Measurements from ENCODE around the gene CCDC178.
A peak's percentile ranks its signal among the peaks of the same experiment; 100 is the strongest.
"Not testable (repeated sequence)": the region's sequence is repeated elsewhere in the genome, so short reads cannot be mapped to it uniquely, and the experiment has no call there.

CCDC178 gene

GRCh38 chr18:33355756-33356155, 84.8 kb downstream of the CCDC178 start:
- no peak for DNase-seq

GRCh38 chr18:33355263-33355662, 85.3 kb downstream of the CCDC178 start:
- no peak for DNase-seq

GRCh38 chr18:33350256-33350655, 90.3 kb downstream of the CCDC178 start:
- no peak for DNase-seq

GRCh38 chr18:33339733-33340132, 100.8 kb downstream of the CCDC178 start:
- not testable (repeated sequence) for DNase-seq

- no peak for DNase-seq
These were observed 105.7 kb downstream of the CCDC178 start for GRCh38 chr18:33334781-33335180.

- no peak for DNase-seq
These were observed 109.8 kb downstream of the CCDC178 start for GRCh38 chr18:33330711-33331110.

- DNase-seq = no peak
These were observed 113.5 kb downstream of the CCDC178 start for GRCh38 chr18:33326975-33327374.

GRCh38 chr18:33317640-33318039, 122.9 kb downstream of the CCDC178 start:
- DNase-seq = no peak

GRCh38 chr18:33316146-33316587, 124.4 kb downstream of the CCDC178 start:
- no peak for DNase-seq

- no peak for DNase-seq
These were observed 133.0 kb downstream of the CCDC178 start for GRCh38 chr18:33307520-33307919.

GRCh38 chr18:33304277-33304676, 136.2 kb downstream of the CCDC178 start:
- no peak for DNase-seq

GRCh38 chr18:33291539-33291938, 149.0 kb downstream of the CCDC178 start:
- DNase-seq = no peak

GRCh38 chr18:33288082-33288716, 152.3 kb downstream of the CCDC178 start:
- no peak for DNase-seq

- no peak for DNase-seq
These were observed 157.7 kb downstream of the CCDC178 start for GRCh38 chr18:33282709-33283333.

GRCh38 chr18:33282142-33282541, 158.4 kb downstream of the CCDC178 start:
- DNase-seq = no peak

- no peak for DNase-seq
These were observed 163.1 kb downstream of the CCDC178 start for GRCh38 chr18:33277431-33277830.

GRCh38 chr18:33275843-33276242, 164.7 kb downstream of the CCDC178 start:
- DNase-seq = no peak

GRCh38 chr18:33270297-33270696, 170.2 kb downstream of the CCDC178 start:
- no peak for DNase-seq

- DNase-seq = no peak
These were observed 171.3 kb downstream of the CCDC178 start for GRCh38 chr18:33269223-33269622.

GRCh38 chr18:33264566-33264965, 176.0 kb downstream of the CCDC178 start:
- DNase-seq = no peak

GRCh38 chr18:33239298-33239697, 201.2 kb downstream of the CCDC178 start:
- DNase-seq = no peak

- no peak for DNase-seq
These were observed 208.2 kb downstream of the CCDC178 start for GRCh38 chr18:33232318-33232626.

GRCh38 chr18:33231474-33232317, 208.8 kb downstream of the CCDC178 start:
- DNase-seq = peak; percentile 65

- DNase-seq = peak; percentile 89
These were observed 228.2 kb downstream of the CCDC178 start for GRCh38 chr18:33212363-33212762.
